ENCODE measurements around the gene KLK15. TPM values are rescaled to one million over a fixed set of nuclear protein-coding genes. Genes with fewer than 3 reads are reported as not detected.

The KLK15 gene
- total and polyA plus RNA-seq, 2 of the 4 experiments (the other 2 are of a cell fraction) = not detected

GRCh38 chr19:50792272-50793250 is 40.8 kb downstream of the KLK15 start:
- H3K9me1 ChIP-seq (ENCODE audit: insufficient read depth, low read length) = peaks cover 4% of the 10 kb centered on the region
- no peaks in the 10 kb centered on the region for H3K9me3 ChIP-seq (ENCODE audit: control insufficient read depth, insufficient read depth, low read length)
- no peak overlapping the region for H3K18ac ChIP-seq (ENCODE audit: low read depth, low read length)
- no peak overlapping the region for H3K23ac ChIP-seq (ENCODE audit: low read depth, low read length)
- no peak overlapping the region for H2AK9ac ChIP-seq (replicated peaks; ENCODE audit: low read depth, low read length, poor library complexity)
- no peak overlapping the region for H3K14ac ChIP-seq (replicated peaks; ENCODE audit: low read depth, low read length)
- H3K9ac ChIP-seq (ENCODE audit: low read depth, low read length) = no peak overlapping the region
- H3K4me3 ChIP-seq (ENCODE audit: insufficient read depth, low read depth, low read length) = no peak overlapping the region
- no peak overlapping the region for H2BK120ac ChIP-seq (ENCODE audit: low read depth, low read length)
- ChIA-PET CTCF (no interaction called here), POLR2A (ENCODE audit: unreplicated experiment) (interaction anchor here (0.5 to 0.6 kb wide), 2 partner anchors 41 to 254 kb away, joined by 4 to 9 read pairs; partner anchors contain the start of gene KLK15)
- no peak overlapping the region for H2BK5ac ChIP-seq (ENCODE audit: low read depth, low read length, poor library complexity, severe bottlenecking)
- H3K4me1 ChIP-seq (ENCODE audit: control insufficient read depth, insufficient read depth, low read length) = no peaks in the 10 kb centered on the region
- no peak overlapping the region for H2AFZ ChIP-seq (replicated peaks; ENCODE audit: low read length, poor library complexity)
- peaks cover 38% of the 10 kb centered on the region for H4K20me1 ChIP-seq (ENCODE audit: insufficient read depth, low read length)
- dilution Hi-C loops (cut with HindIII; ENCODE audit: low sequenced_read_pairs, unreplicated experiment) (no loop called here), in situ Hi-C loops (cut with MboI; ENCODE audit: low sequenced_read_pairs) (no loop called here), intact Hi-C loops (cut with micrococcal nuclease) (no loop called here)
- H3K79me1 ChIP-seq (ENCODE audit: low read depth in 1 of 2, low read length in 2 of 2) = peaks cover 0 to under 1% of the 10 kb centered on the region in 2 experiments; a peak in 1 of 4 replicates
- no peak overlapping the region for H4K5ac ChIP-seq (ENCODE audit: low read depth, low read length)
- DNase-seq (no peak), ATAC-seq (ENCODE audit: low read depth) (no peak)
- WGBS, 2 experiments (ENCODE audit: extremely low coverage in 2 of 2, insufficient read length in 1 of 2) = 100% methylated on average over 1 of the region's 13 CpGs; no CpG with 5 or more reads in 1 of the 2 experiments
- H3K27me3 ChIP-seq (ENCODE audit: control insufficient read depth, insufficient read depth, low read length) = no peaks in the 10 kb centered on the region
- H3K56ac ChIP-seq (ENCODE audit: extremely low read depth, insufficient read depth, low read length) = no peak overlapping the region
- no peak overlapping the region for H2AK5ac ChIP-seq (ENCODE audit: low read depth, low read length)
- H3K36me3 ChIP-seq (ENCODE audit: control insufficient read depth, insufficient read depth, low read length) = peaks cover 6% of the 10 kb centered on the region
- H2BK20ac ChIP-seq (ENCODE audit: low read depth, low read length) = no peak overlapping the region
- no peak overlapping the region for H3K4ac ChIP-seq (ENCODE audit: low read depth, low read length)
- no peak overlapping the region for H3K4me2 ChIP-seq (ENCODE audit: low read depth, low read length)
- no TSS peak for BruUV-seq (replicated peaks)
- no peak overlapping the region for H3K27ac ChIP-seq (ENCODE audit: insufficient read depth, low read length)
- H2BK15ac ChIP-seq (ENCODE audit: low read depth, low read length) = no peak overlapping the region
- no peak overlapping the region for H4K91ac ChIP-seq (ENCODE audit: insufficient read depth, low read depth, low read length)
- no peak for TF ChIP-seq FOS (IDR thresholded peaks at IDR 0.05; ENCODE audit: low read depth, low read length)
- TF ChIP-seq BHLHE40 (IDR thresholded peaks at IDR 0.05; ENCODE audit: low read depth, low read length) = no peak
- TF ChIP-seq NFE2L2 (IDR thresholded peaks at IDR 0.05; ENCODE audit: low read depth, low read length) = no peak
- TF ChIP-seq RCOR1 (IDR thresholded peaks at IDR 0.05; ENCODE audit: insufficient replicate concordance, low read length) = no peak
- TF ChIP-seq SMC3 (IDR thresholded peaks at IDR 0.05; ENCODE audit: low read depth, low read length) = no peak
- TF ChIP-seq CEBPB (IDR thresholded peaks at IDR 0.05; ENCODE audit: low read depth, low read length) = no peak
- TF ChIP-seq POLR2A (IDR thresholded peaks at IDR 0.05; ENCODE audit: low read depth, low read length) = no peak; the same call in 1 of the 2 replicates
- TF ChIP-seq MAFK (IDR thresholded peaks at IDR 0.05; ENCODE audit: low read depth, low read length) = no peak
- TF ChIP-seq CTCF (conservative IDR thresholded peaks at IDR 0.05; ENCODE audit: low read depth, low read length) = no peak
- H4K8ac ChIP-seq (ENCODE audit: low read depth in 2 of 2, low read length in 2 of 2) = no peak overlapping the region

Data from IMR-90 (cell line).